HEK293 (cell line): ENCODE data around the gene TCEA2.

ENCODE experiments used
- CTCF ChIP-seq: fragments of 450-650 bp; formaldehyde crosslinking; IDR thresholded peaks from 2 replicates; pipeline ENCODE4 v1.5.1; 2016; ENCODE audit warnings: missing biosample characterization, missing genetic modification characterization
- ELK4 ChIP-seq: IDR thresholded peaks from 2 replicates; pipeline ENCODE4 v1.6.1; 2011; ENCODE audit warnings: mild to moderate bottlenecking, low read depth, low read length, borderline replicate concordance
- MYNN ChIP-seq: fragments of 450-650 bp; formaldehyde crosslinking; IDR thresholded peaks from 2 replicates; pipeline ENCODE4 v1.5.1; 2016; ENCODE audit warnings: missing biosample characterization, missing genetic modification characterization, borderline replicate concordance
- PRDM10 ChIP-seq: fragments of 450-650 bp; formaldehyde crosslinking; IDR thresholded peaks from 2 replicates; pipeline ENCODE4 v1.5.1; 2016; ENCODE audit warnings: missing biosample characterization, missing genetic modification characterization
- REST ChIP-seq: fragments of 450-650 bp; formaldehyde crosslinking; IDR thresholded peaks from 2 replicates; pipeline ENCODE4 v1.5.1; 2016; ENCODE audit warnings: missing biosample characterization, missing genetic modification characterization
- SCRT2 ChIP-seq: fragments of 450-650 bp; formaldehyde crosslinking; IDR thresholded peaks from 2 replicates; pipeline ENCODE4 v1.5.1; 2016; ENCODE audit warnings: missing biosample characterization, missing genetic modification characterization
- TCF7L2 ChIP-seq: IDR thresholded peaks from 2 replicates; pipeline ENCODE4 v1.6.1; 2011; ENCODE audit warnings: low read depth, mild to moderate bottlenecking, inconsistent platforms, low read length, moderate library complexity, borderline replicate concordance
- ZBTB21 ChIP-seq: fragments of 450-650 bp; formaldehyde crosslinking; IDR thresholded peaks from 2 replicates; pipeline ENCODE4 v1.5.1; 2017; ENCODE audit warnings: missing biosample characterization, missing genetic modification characterization
- ZFP37 ChIP-seq: fragments of 450-650 bp; formaldehyde crosslinking; IDR thresholded peaks from 2 replicates; pipeline ENCODE4 v1.5.1; 2016; ENCODE audit warnings: missing biosample characterization, missing genetic modification characterization
- ZNF114 ChIP-seq: fragments of 450-650 bp; formaldehyde crosslinking; IDR thresholded peaks from 2 replicates; pipeline ENCODE4 v1.5.0; 2017; ENCODE audit warnings: missing biosample characterization, missing genetic modification characterization
- ZNF311 ChIP-seq: fragments of 450-650 bp; formaldehyde crosslinking; IDR thresholded peaks from 2 replicates; pipeline ENCODE4 v1.5.1; 2017; ENCODE audit warnings: missing biosample characterization, missing genetic modification characterization, borderline replicate concordance
- ZNF629 ChIP-seq: fragments of 450-650 bp; formaldehyde crosslinking; IDR thresholded peaks from 2 replicates; pipeline ENCODE4 v1.5.1; 2017; ENCODE audit warnings: missing biosample characterization, missing genetic modification characterization
- ZNF747 ChIP-seq: fragments of 450-650 bp; formaldehyde crosslinking; IDR thresholded peaks from 2 replicates; pipeline ENCODE4 v1.5.1; 2016; ENCODE audit warnings: missing biosample characterization, missing genetic modification characterization
- ZNF76 ChIP-seq: fragments of 450-650 bp; formaldehyde crosslinking; IDR thresholded peaks from 2 replicates; pipeline ENCODE4; 2016; ENCODE audit warnings: low read depth, missing biosample characterization, missing genetic modification characterization, borderline replicate concordance

- no peak for TF ChIP-seq TCF7L2
- no peak for TF ChIP-seq ZNF76 (tag by site-specific recombination)
- TF ChIP-seq MYNN (tag by site-specific recombination): no peak
- peak; percentile 76 for TF ChIP-seq REST (tag by site-specific recombination)
- no peak for TF ChIP-seq CTCF (tag by site-specific recombination)
- no peak for TF ChIP-seq ZNF311 (tag by site-specific recombination)
- no peak for TF ChIP-seq ZNF629
- TF ChIP-seq ZNF114 (tag by site-specific recombination): no peak
- TF ChIP-seq ZFP37 (tag by site-specific recombination): no peak
- TF ChIP-seq PRDM10: no peak
- no peak for TF ChIP-seq SCRT2 (tag by site-specific recombination)
- TF ChIP-seq ELK4: no peak
- TF ChIP-seq ZBTB21 (tag by site-specific recombination): no peak
- TF ChIP-seq ZNF747 (tag by site-specific recombination): no peak
Measured at GRCh38 chr20:64092258-64093012, 29.4 kb downstream of the TCEA2 start.
